GM21576 (cell line): ENCODE data around the gene MAT1A.
"Not testable (repeated sequence)": the region's sequence is repeated elsewhere in the genome, so short reads cannot be mapped to it uniquely, and the experiment has no call there.

Source experiments
- ATAC-seq: cut with Tn5 transposase; IDR thresholded peaks from one replicate; pipeline ENCODE4 v1.9.1; 2021; ENCODE audit warnings: mild to moderate bottlenecking, moderate library complexity; ENCODE audit not compliant: unreplicated experiment

The MAT1A gene

GRCh38 chr10:80233871-80234270 is 55.6 kb downstream of the MAT1A start:
- not testable (repeated sequence) for ATAC-seq

DNA sequence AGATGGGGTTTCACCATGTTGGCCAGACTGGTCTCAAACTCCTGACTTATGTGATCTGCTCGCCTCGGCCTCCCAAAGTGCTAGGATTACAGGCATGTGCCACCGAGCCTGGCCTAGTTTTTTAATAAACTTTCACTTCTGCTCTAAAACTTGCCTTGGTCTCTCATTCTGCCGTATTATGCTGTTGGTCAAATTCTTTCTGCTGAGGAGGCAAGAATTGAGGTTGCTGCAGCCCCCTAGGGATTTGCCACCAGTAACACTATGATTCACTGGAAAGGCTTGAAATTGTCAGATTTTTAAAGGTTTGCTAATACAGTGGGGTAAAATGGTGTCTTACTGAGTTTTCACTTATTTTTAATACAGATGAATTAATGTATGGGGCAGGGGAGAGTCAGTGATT is 62.7 kb downstream of the MAT1A start:
- peak; percentile 74 for ATAC-seq

DNA sequence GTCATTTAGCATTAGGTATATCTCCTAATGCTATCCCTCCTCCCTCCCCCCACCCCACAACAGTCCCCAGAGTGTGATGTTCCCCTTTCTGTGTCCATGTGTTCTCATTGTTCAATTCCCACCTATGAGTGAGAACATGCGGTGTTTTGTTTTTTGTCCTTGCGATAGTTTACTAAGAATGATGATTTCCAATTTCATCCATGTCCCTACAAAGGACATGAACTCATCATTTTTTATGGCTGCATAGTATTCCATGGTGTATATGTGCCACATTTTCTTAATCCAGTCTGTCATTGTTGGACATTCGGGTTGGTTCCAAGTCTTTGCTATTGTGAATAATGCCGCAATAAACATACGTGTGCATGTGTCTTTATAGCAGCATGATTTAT is 66.4 kb downstream of the MAT1A start:
- not testable (repeated sequence) for ATAC-seq
